Astrocyte of the hippocampus (primary cell): Measurements from ENCODE around the gene TEDC1.

Source experiments
- DNase-seq: peaks from one replicate; pipeline ENCODE4 v3.0.0; 2011; ENCODE audit warnings: low read depth, low spot score

The TEDC1 gene

GRCh38 chr14:105484069-105484996, 6.7 kb upstream of the TEDC1 start:
- no peak for DNase-seq

GRCh38 chr14:105484997-105485393, 6.1 kb upstream of the TEDC1 start:
- no peak for DNase-seq

GRCh38 chr14:105485739-105486162, 5.3 kb upstream of the TEDC1 start:
- DNase-seq = peak; percentile 65

GRCh38 chr14:105486163-105486973, 4.7 kb upstream of the TEDC1 start, which contains the start of gene CRIP1:
TSS of gene CRIP1 (plus strand) at chr14:105486886. CDS start at chr14:105487260, 374 bp downstream.
- DNase-seq = no peak

- DNase-seq = no peak
These were observed 4.0 kb upstream of the TEDC1 start for GRCh38 chr14:105486974-105487448.

- no peak for DNase-seq
These were observed 3.5 kb upstream of the TEDC1 start for GRCh38 chr14:105487449-105487985.

GRCh38 chr14:105487986-105488777, 2.9 kb upstream of the TEDC1 start:
- DNase-seq = no peak

GRCh38 chr14:105488781-105489541, 2.1 kb upstream of the TEDC1 start:
- DNase-seq = no peak

GRCh38 chr14:105489542-105490266, 1.3 kb upstream of the TEDC1 start:
- DNase-seq = peak; percentile 94

- no peak for DNase-seq
These were observed 827 bp upstream of the TEDC1 start for GRCh38 chr14:105490267-105490571.

- DNase-seq = peak; percentile 57
These were observed 424 bp downstream of the TEDC1 start for GRCh38 chr14:105491366-105491973.

- no peak for DNase-seq
These were observed 1.3 kb downstream of the TEDC1 start for GRCh38 chr14:105492031-105492970.

GRCh38 chr14:105492971-105493871, 2.2 kb downstream of the TEDC1 start:
- no peak for DNase-seq

GRCh38 chr14:105493921-105494605, 3.0 kb downstream of the TEDC1 start:
- no peak for DNase-seq

- no peak for DNase-seq
These were observed 3.5 kb downstream of the TEDC1 start for GRCh38 chr14:105494606-105494929.

GRCh38 chr14:105495101-105495989, 4.3 kb downstream of the TEDC1 start:
- DNase-seq = no peak
